ENCODE data around the gene DENND2A.
"Not testable (repeated sequence)": the region's sequence is repeated elsewhere in the genome, so short reads cannot be mapped to it uniquely, and the experiment has no call there.

The DENND2A gene, protein sequence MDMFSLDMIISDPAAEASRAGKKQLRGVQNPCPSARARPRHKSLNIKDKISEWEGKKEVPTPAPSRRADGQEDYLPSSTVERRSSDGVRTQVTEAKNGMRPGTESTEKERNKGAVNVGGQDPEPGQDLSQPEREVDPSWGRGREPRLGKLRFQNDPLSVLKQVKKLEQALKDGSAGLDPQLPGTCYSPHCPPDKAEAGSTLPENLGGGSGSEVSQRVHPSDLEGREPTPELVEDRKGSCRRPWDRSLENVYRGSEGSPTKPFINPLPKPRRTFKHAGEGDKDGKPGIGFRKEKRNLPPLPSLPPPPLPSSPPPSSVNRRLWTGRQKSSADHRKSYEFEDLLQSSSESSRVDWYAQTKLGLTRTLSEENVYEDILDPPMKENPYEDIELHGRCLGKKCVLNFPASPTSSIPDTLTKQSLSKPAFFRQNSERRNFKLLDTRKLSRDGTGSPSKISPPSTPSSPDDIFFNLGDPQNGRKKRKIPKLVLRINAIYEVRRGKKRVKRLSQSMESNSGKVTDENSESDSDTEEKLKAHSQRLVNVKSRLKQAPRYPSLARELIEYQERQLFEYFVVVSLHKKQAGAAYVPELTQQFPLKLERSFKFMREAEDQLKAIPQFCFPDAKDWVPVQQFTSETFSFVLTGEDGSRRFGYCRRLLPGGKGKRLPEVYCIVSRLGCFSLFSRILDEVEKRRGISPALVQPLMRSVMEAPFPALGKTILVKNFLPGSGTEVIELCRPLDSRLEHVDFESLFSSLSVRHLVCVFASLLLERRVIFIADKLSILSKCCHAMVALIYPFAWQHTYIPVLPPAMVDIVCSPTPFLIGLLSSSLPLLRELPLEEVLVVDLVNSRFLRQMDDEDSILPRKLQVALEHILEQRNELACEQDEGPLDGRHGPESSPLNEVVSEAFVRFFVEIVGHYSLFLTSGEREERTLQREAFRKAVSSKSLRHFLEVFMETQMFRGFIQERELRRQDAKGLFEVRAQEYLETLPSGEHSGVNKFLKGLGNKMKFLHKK

DNA sequence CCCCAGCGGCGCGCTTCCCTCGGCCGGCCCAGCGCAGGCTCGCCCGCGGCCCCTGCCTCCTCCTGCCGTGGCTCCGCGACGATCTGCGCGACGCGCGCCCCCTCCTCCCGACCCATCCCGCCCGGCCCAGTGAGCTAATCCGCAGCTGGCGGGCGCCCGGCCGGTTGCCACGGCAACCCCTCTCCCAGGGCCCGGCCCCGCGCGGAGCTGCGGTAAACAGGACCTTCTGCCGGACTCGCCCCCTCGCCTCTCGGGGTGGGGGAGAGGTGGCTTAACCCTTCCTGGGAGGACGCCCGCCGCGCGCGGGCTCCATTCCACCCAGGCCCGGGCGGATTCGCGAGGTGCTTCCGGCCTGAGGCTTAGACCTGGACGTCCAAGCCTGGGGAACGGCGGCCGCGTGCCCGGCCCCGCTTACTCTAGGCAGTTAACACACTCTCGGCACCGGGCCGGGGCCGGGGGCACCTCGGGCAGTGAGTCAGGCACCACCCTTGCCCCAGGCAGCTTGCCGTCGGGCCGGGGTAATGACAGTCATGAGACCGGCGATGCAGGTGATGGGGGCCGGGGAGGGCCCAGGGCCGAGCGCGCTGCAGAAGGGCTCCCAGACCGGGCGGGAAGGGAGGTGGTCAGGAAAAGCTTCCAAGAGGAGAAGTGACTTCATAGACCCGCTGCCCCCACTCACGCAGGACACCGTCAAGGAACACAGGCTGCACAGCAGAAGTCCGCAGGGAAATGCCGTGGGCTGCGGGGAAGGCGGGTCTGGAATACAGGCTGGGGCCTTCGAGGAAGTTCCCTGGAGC is at the start of gene DENND2A:
Gene DENND2A (minus strand): TSS at position 87 of the 797 bp plus-strand sequence. CDS start 38,416 bp downstream, outside the sequence.
- DNase-seq (ENCODE audit: low spot score), result peak; percentile 51

DNA sequence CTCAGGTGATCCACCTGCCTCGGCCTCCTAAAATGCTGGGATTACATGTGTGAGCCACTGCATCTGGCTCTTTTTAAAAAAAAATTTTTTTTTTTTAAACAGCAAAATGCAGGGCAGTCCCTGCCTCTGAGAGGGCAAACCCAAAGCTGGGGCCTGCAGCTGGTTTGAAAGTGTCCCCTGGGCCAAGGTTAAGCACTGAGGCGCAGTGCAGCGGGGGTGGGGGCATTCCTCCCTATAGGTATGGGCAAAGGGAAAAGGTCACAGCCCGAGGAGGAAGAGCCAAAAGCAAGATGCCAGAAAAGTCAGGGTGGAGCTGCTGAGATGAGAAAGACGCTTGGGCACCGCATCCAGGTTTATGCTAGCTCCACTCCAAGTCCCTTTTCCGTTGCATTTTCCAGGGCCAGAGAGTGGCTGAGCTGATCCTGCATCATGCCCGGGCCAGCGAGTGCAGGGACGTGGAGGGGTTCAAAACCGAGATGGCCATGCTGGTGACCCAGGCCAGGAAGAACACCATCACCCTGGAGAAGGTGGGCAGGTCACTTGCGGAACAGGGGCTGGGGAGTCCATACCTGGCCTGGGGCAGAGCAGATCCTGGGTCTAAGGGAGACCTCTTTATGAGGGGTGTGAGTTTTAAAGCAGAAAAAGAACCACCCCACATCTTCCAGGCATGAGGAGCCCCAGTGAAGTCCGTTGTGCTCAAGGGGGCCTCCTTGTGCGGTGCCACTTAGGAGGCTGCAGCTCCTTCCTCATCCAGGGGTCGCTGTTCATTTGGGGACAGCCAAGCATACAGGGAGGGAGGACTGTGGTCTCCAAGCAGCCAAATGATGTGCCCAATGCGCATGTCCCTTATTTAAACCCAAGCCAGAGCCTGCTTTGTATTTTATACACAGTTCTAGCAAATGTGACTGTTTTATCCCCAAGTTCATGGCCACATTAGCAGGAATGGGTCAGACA is 48.9 kb upstream of the DENND2A start:
- no peak for DNase-seq (ENCODE audit: low spot score)

DNA sequence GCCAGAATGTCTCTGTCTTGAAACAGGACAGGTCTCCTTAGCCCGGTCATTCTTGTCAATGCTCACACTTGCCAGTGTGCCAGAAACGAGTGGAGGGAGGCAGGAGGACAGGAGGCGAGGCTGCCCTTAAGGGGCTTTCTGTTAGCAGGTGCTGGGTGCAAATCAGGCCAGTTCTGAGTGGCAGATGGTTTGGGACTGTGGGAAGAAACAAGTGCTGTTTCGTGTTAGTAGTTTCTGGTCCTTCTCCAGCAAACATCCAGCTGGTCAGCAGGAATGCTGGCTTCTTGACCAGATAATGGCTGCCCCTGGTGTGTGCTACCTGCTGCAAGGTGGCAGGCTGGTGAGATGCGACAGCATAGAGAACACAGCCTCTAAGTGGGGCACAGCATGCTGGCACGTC is 47.7 kb upstream of the DENND2A start:
- DNase-seq (ENCODE audit: low spot score), result no peak

- DNase-seq (ENCODE audit: low spot score), result no peak
Observed at GRCh38 chr7:140686921-140687320, 46.3 kb upstream of the DENND2A start.

DNA sequence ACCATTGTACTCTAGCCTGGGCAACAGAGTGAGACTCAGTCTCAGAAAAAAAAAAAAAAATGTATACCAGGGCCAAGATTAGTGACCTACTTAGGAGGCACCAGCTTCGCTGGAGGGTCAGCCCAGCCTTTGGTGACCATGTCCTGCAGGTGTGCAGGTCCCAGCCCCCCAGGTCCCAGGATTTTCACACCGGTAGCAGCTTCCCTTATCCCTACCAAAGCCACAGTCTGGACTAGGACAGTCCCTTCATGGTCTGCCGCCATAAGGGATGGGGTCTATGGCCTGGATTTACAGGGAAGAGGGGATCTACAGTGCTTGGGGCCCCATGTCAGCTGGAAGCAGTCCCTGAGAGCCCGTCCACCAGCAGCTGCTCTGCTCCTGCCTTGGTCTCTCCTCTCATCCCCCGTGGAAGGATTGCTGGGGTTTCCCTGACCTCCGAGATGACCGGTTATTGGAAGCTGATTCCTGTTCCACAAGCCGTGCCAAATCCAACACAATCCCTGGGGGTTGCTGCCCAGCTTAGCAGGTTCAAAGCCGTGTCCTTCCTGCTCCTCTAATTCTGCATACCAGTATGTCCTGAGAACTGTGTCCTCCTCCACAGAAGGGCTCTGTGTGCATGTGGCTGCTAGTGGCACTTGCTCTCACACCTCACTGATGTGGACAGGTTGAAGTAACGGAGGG is 44.9 kb upstream of the DENND2A start:
- no peak for DNase-seq (ENCODE audit: low spot score)

GRCh38 chr7:140684066-140684950 is 43.7 kb upstream of the DENND2A start:
- DNase-seq (ENCODE audit: low spot score), result no peak

GRCh38 chr7:140683657-140684056 is 43.0 kb upstream of the DENND2A start:
- DNase-seq (ENCODE audit: low spot score), result no peak

DNA sequence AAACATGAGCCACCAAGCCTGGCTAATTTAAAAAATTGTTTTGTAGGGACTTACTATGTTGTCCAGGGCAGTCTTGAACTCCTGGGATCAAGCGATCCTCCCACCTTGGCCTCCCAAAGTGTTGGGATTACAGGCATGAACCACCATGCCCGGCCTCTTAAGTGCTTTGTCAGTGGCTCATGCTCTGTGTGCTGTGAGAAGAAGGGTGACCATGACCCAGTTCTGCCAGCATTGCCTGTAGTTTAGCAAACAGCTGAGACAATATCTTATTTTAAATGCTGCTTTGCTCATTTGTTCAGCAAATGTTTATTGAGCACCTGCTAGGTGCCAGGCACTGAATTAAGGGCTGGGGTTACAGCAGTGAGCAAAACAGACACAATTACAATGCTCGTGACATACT is 41.2 kb upstream of the DENND2A start:
- no peak for DNase-seq (ENCODE audit: low spot score)

- no peak for DNase-seq (ENCODE audit: low spot score)
Observed at GRCh38 chr7:140680886-140681285, 40.3 kb upstream of the DENND2A start.

GRCh38 chr7:140679186-140679585 is 38.6 kb upstream of the DENND2A start:
- DNase-seq (ENCODE audit: low spot score), result no peak

DNA sequence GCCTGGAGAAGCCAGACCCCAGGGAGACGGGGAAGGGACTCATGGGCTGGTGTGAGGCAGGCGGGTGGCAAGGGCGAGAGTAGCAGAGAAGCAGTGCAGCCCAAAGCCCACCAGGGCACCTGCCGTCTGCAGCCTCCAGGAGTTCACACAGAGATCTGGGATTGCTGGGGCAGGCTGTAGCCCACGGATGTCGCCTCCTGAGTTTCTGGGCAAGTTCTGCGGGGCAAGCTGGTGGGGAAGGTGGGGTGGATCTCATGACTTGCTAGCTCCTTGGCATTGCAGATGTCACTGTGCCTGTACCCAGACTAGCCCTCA is 38.2 kb upstream of the DENND2A start:
- no peak for DNase-seq (ENCODE audit: low spot score)

GRCh38 chr7:140678081-140678815 is 37.6 kb upstream of the DENND2A start:
- DNase-seq (ENCODE audit: low spot score), result no peak

DNA sequence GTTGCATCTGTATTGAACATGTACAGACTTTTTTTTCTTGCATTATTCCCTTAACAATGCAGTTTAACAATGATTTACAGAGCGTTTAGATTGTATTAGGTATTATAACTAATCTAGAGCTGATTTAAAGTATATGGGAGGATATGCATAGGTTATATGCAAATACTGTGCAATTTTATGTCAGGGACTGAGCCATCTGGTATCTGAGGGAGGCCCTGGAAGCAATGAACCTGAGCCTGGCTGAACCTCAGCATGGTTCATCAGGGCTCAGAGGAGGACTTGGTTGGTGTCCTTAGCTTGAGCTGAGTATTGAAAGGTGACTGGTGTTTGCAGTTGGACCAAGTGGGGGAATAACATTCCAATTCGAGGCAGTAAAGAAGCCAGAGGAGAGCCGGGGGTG is 36.9 kb upstream of the DENND2A start:
- DNase-seq (ENCODE audit: low spot score), result no peak

DNA sequence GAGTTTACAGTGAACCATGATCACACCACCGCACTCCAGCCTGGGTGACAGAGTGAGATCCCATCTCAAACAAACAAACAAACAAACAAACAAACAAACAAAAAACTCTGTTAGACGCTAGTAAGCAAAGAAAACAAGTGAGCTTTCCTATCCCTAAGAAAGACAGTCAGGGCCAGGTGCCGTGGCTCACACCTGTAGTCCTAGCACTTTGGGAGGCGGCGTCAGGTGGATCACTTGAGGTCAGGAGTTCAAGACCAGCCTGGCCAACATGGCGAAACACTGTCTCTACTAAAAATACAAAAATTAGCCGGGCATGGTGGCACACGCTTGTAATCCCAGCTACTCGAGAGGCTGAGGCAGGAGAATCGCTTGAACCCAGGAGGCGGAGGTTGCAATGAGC is 36.3 kb upstream of the DENND2A start:
- DNase-seq (ENCODE audit: low spot score), result not testable (repeated sequence)

DNA sequence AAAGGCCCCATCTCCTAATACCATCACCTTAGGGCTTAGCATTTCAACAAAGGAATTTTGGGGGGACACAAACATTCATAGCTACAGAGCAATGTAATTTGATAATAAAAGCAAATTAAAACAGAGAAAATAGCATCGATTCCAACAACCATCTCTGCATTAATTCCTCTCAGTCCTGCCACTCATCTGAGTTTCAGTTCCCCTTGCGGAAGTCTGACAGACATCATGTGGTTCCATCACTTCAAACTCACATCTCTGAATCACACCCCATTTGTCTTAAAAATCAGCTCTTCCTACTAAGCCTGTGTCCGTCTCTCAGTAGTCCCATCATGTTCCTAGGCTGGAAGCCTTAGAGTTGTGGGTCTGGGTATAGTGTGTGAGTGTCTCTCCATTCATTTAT is 35.7 kb upstream of the DENND2A start:
- DNase-seq (ENCODE audit: low spot score), result no peak

DNA sequence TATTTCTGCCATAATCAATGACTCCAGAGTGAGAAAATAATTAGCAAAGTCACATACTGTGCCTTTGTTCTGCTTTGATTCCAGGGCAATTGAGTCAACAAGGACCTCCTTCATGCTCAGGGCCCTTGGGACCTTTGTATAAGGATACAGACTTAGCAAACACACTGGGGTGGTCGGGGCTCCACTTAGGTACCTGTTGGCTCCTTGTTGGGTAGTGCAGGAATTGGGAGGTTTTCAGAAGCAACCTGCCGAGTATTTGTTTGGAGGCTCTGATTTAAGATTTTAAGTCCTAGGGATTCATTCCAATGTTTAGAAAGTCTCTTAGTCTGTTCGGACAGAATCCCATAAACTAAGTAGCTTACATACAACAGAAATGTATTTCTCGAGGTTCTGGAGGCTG is 35.1 kb upstream of the DENND2A start:
- no peak for DNase-seq (ENCODE audit: low spot score)

- DNase-seq (ENCODE audit: low spot score), result peak; percentile 68
Observed at GRCh38 chr7:140674899-140675701, 34.5 kb upstream of the DENND2A start.

- DNase-seq (ENCODE audit: low spot score), result peak; percentile 50
Observed at GRCh38 chr7:140674356-140674800, 33.8 kb upstream of the DENND2A start.

Data from cerebellar cortex (tissue), 1 donor.